Epithelial cell of esophagus (primary cell): ENCODE results near the gene C5orf22.
A peak's percentile ranks its signal among the peaks of the same experiment; 100 is the strongest.
"Not testable (repeated sequence)": the region's sequence is repeated elsewhere in the genome, so short reads cannot be mapped to it uniquely, and the experiment has no call there.

ENCODE experiments used
- DNase-seq: peaks from one replicate; pipeline ENCODE4 v3.0.0; 2010; ENCODE audit warnings: low read depth
- H3K4me3 ChIP-seq: 2 replicates; pipeline ENCODE4 v1.5.1; 2011; ENCODE audit warnings: mild to moderate bottlenecking, low read length, control low read depth
- CTCF ChIP-seq: IDR thresholded peaks from 2 replicates; pipeline ENCODE4 v1.5.1; 2011; ENCODE audit warnings: low read depth, mild to moderate bottlenecking, low read length, control low read depth, inconsistent platforms; ENCODE audit not compliant: insufficient read depth; ENCODE audit errors: missing control alignments

Gene C5orf22

GRCh38 chr5:31551878-31552277 is 19.8 kb downstream of the C5orf22 start:
- H3K4me3 ChIP-seq: no peak overlapping the region
- no peak for TF ChIP-seq CTCF
- peak; percentile 8 for DNase-seq

DNA sequence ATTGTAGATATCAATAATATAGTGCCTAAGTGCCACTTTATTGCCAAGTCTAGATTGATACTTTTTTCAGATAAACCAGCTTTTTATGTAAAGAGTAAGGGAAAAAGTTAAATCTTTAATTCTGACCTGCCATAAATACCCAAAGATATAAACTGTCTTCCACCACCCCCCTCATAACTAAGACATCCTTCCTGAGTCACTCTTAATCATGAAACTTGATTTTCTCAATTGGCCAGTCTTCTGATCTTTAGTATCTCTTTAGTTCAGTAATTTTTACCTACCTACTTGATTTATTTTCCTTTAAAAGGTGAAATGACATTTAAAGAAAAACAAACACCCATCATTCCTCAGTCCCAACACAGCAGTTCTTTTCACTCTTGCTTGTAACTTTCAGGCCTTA is 21.8 kb downstream of the C5orf22 start:
- no peak for TF ChIP-seq CTCF
- no peak overlapping the region for H3K4me3 ChIP-seq
- peak; percentile 27 for DNase-seq

- DNase-seq: no peak
- no peak for TF ChIP-seq CTCF
- no peak overlapping the region for H3K4me3 ChIP-seq
These were observed 22.5 kb downstream of the C5orf22 start for GRCh38 chr5:31554552-31554951.

DNA sequence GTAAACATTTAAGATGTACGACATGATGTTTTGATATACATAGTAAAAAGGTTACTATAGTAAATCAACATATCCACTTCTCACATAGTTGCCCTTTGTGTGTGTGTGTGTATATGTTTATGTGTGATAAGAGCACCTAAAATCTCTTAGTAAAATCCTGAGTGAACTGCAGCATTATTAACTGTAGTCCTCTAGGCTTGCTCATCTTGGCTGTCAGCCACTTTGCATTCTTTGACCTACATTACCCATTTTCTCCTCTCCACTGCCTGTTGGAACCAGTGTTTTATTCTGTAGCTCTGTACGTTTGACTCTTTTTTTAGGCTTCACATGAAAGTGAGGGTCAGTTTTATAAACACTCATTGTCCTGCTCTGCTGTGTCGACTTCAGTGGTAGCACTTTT is 24.4 kb downstream of the C5orf22 start:
- no peak for TF ChIP-seq CTCF
- DNase-seq: no peak

DNA sequence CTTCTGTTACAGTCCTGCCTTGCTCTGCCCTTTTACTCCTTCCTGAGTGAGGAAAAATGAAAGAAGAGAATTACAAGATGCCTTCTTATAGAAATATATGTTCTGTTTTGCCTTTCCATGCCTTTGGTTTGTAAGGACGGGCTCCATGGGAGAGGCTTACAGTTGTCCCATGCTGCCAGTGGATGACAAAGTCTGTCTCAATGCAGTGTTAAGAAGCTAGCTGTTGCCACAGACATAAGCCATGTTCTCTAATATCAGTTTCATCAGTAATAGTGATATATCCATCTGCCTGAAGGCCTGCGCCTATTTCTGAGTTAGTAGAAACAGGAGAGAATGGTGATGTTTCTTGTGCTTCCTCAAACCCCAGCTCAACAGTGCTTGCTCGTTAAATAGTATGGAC is 27.8 kb downstream of the C5orf22 start:
- no peak for TF ChIP-seq CTCF
- DNase-seq: no peak
- H3K4me3 ChIP-seq: no peak overlapping the region

More for the DNA sequence above, 24.4 kb downstream of the C5orf22 start:
- H3K4me3 ChIP-seq: no peak overlapping the region

- no peak for TF ChIP-seq CTCF
- DNase-seq: no peak
- no peak overlapping the region for H3K4me3 ChIP-seq
These were observed 29.8 kb downstream of the C5orf22 start for GRCh38 chr5:31561946-31562345.

GRCh38 chr5:31563216-31563615 is 31.1 kb downstream of the C5orf22 start:
- H3K4me3 ChIP-seq: no peak overlapping the region
- no peak for TF ChIP-seq CTCF
- DNase-seq: no peak

GRCh38 chr5:31566362-31566761 is 34.3 kb downstream of the C5orf22 start:
- DNase-seq, H3K4me3 ChIP-seq: not testable (repeated sequence)
